A549 (cell line): Measurements from ENCODE around the gene ZC3H11A.
A peak's percentile ranks its signal among the peaks of the same experiment; 100 is the strongest.

Experiments used
- CTCF ChIP-seq: fragments of >200 bp; sonication (Bioruptor Twin); formaldehyde crosslinking; IDR thresholded peaks from 3 replicates; pipeline ENCODE4 v1.5.1; 2016
- MAX ChIP-seq: IDR thresholded peaks from 2 replicates; pipeline ENCODE4 v1.6.1; 2012
- MAZ ChIP-seq: fragments of 150-350 bp; IDR thresholded peaks from 2 replicates; pipeline ENCODE4 v1.6.1; 2014; ENCODE audit warnings: antibody characterized with exemption, low read depth, low read length, borderline replicate concordance

GRCh38 chr1:203776636-203777035, 18.8 kb upstream of the ZC3H11A start:
- TF ChIP-seq MAZ (no peak), MAX (no peak), CTCF (peak; percentile 23; the same call in 2 of the 3 replicates)
